ENCODE results near the gene NEDD1. TPM values are rescaled to one million over a fixed set of nuclear protein-coding genes. Genes with fewer than 3 reads are reported as not detected.

NEDD1 gene
- total RNA-seq, 3 donors from 2014 or later (not counting 1 experiment from before 2014, with no cell fraction given), result 26.4 to 30.6 (median 29.2) TPM

DNA sequence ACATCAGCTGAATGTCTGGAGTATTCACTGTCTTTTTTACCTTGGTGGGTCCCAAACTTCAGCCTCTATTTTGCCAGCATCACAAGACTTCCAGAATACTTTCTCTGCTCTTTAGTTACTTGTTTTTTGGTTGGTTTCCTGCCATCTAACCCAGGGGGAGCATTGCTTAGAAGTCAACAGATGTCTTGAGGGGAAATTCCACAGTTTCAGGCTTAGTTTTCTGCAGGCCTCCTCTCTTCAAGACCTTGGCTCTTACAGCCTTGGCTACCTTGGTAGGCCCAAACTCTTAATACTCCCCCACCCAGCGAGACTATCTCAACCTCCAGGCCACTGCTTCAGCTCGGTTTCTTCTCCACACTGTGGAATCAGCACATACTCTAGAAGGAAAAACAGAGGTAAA is 41.7 kb downstream of the NEDD1 start:
- H3K36me3 Mint-ChIP-seq, result peaks cover 27% of the 10 kb centered on the region
- no peak for ATAC-seq
- intact Hi-C loops (cut with micrococcal nuclease), result no loop called here
- 100% methylated on average over 2 of the region's 2 CpGs for WGBS (ENCODE audit: insufficient coverage)
- H3K27me3 Mint-ChIP-seq (ENCODE audit: low read depth in 2 of 2), result no peaks in the 10 kb centered on the region
- H3K9me3 Mint-ChIP-seq, result no peaks in the 10 kb centered on the region
- Histone ChIP-seq H3K27me3 (ENCODE audit: control insufficient read depth, insufficient read depth, low read length) (no peaks in the 10 kb centered on the region), H3K36me3 (ENCODE audit: control insufficient read depth, insufficient read depth, low read length) (peaks cover 54% of the 10 kb centered on the region), H3K4me1 (ENCODE audit: control insufficient read depth, insufficient read depth, low read length) (no peaks in the 10 kb centered on the region), H3K9me3 (ENCODE audit: control insufficient read depth, insufficient read depth, low read length) (no peaks in the 10 kb centered on the region), H3K4me3 (ENCODE audit: low read length) (no peak overlapping the region), H3K27ac (ENCODE audit: low read length) (no peak overlapping the region)
- no peak overlapping the region for H3K27ac Mint-ChIP-seq
- H3K4me1 Mint-ChIP-seq, result no peaks in the 10 kb centered on the region
- H3K4me3 Mint-ChIP-seq, result no peak overlapping the region
- DNase-seq, result no peak
- TF ChIP-seq, protein P1, sequence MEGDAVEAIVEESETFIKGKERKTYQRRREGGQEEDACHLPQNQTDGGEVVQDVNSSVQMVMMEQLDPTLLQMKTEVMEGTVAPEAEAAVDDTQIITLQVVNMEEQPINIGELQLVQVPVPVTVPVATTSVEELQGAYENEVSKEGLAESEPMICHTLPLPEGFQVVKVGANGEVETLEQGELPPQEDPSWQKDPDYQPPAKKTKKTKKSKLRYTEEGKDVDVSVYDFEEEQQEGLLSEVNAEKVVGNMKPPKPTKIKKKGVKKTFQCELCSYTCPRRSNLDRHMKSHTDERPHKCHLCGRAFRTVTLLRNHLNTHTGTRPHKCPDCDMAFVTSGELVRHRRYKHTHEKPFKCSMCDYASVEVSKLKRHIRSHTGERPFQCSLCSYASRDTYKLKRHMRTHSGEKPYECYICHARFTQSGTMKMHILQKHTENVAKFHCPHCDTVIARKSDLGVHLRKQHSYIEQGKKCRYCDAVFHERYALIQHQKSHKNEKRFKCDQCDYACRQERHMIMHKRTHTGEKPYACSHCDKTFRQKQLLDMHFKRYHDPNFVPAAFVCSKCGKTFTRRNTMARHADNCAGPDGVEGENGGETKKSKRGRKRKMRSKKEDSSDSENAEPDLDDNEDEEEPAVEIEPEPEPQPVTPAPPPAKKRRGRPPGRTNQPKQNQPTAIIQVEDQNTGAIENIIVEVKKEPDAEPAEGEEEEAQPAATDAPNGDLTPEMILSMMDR (IDR thresholded peaks at IDR 0.05), result no peak

DNA sequence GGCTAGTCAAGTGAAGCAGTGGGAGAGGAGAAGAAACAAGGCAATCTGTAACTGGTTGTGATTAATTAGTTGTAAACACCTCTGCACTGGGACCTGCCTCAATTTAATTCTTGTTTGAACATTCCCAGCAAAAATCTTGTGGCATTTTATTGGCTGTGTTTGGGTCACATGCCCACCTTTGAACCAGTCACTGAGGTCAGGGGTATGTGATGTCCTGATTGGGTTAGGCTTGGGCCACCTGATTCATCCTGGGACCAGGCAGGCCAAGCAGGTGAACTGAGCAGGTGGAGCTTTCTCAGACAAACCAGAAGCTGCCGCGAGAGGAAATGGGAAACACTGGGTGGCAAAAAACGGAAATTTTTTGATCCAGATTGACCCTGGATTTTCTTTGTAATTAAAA is 72.5 kb downstream of the NEDD1 start:
- 85% methylated on average over 3 of the region's 3 CpGs for WGBS (ENCODE audit: insufficient coverage)
- TF ChIP-seq, protein P1 (IDR thresholded peaks at IDR 0.05), result no peak
- H3K27me3 ChIP-seq (ENCODE audit: control insufficient read depth, insufficient read depth, low read length), result peaks cover 5% of the 10 kb centered on the region
- H3K4me3 Mint-ChIP-seq, result no peak overlapping the region
- no peak overlapping the region for H3K4me3 ChIP-seq (ENCODE audit: low read length)
- DNase-seq (no peak), ATAC-seq (no peak)
- H3K36me3 Mint-ChIP-seq, result no peaks in the 10 kb centered on the region
- no peaks in the 10 kb centered on the region for H3K36me3 ChIP-seq (ENCODE audit: control insufficient read depth, insufficient read depth, low read length)
- H3K4me1 Mint-ChIP-seq, result no peaks in the 10 kb centered on the region
- H3K27ac ChIP-seq (ENCODE audit: low read length), result no peak overlapping the region
- no peaks in the 10 kb centered on the region for H3K9me3 Mint-ChIP-seq
- intact Hi-C loops (cut with micrococcal nuclease), result no loop called here
- H3K27ac Mint-ChIP-seq, result no peak overlapping the region
- no peaks in the 10 kb centered on the region for H3K4me1 ChIP-seq (ENCODE audit: control insufficient read depth, insufficient read depth, low read length)
- H3K9me3 ChIP-seq (ENCODE audit: control insufficient read depth, insufficient read depth, low read length), result no peaks in the 10 kb centered on the region
- H3K27me3 Mint-ChIP-seq (ENCODE audit: low read depth in 2 of 2), result peaks cover 0 to 12% of the 10 kb centered on the region in 2 donors

DNA sequence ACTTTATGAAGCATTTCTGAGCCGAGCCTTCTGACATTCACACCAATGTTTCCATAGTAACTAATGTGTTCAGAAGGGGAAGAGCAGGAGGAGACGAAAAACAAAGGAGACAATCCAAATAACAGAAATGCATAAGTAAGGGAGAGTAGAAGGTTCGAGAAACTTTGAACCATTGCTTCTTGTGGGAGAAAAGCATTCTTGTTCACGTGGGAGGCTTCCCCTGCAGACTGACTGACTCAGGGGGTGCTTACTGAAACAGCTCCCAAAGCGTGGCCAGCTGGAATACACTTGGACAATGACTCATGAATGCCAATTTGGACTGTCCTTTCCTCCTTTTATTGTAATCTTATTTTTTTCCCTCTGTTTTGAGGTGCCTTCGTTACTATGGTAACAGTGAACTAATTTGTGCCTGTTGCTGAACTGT is 73.9 kb downstream of the NEDD1 start:
- Histone ChIP-seq H3K9me3 (ENCODE audit: control insufficient read depth, insufficient read depth, low read length) (no peaks in the 10 kb centered on the region), H3K4me1 (ENCODE audit: control insufficient read depth, insufficient read depth, low read length) (peaks cover 5% of the 10 kb centered on the region), H3K27me3 (ENCODE audit: control insufficient read depth, insufficient read depth, low read length) (peaks cover 7% of the 10 kb centered on the region), H3K27ac (ENCODE audit: low read length) (no peak overlapping the region), H3K4me3 (ENCODE audit: low read length) (no peak overlapping the region), H3K36me3 (ENCODE audit: control insufficient read depth, insufficient read depth, low read length) (no peaks in the 10 kb centered on the region)
- no peak for ATAC-seq
- 68% methylated on average over 5 of the region's 6 CpGs for WGBS (ENCODE audit: insufficient coverage)
- TF ChIP-seq, protein P1 (IDR thresholded peaks at IDR 0.05), result no peak
- no peak overlapping the region for H3K27ac Mint-ChIP-seq
- H3K4me3 Mint-ChIP-seq, result no peak overlapping the region
- intact Hi-C loops (cut with micrococcal nuclease), result loop anchor here (10.0 kb wide), 1 partner anchor 1414 kb away; no protein-coding TSS in a partner anchor
- peaks cover 5 to 8% of the 10 kb centered on the region in 2 donors for H3K4me1 Mint-ChIP-seq
- no peaks in the 10 kb centered on the region for H3K9me3 Mint-ChIP-seq
- no peak for DNase-seq
- H3K27me3 Mint-ChIP-seq (ENCODE audit: low read depth in 2 of 2), result peaks cover 8 to 16% of the 10 kb centered on the region in 2 donors
- no peaks in the 10 kb centered on the region for H3K36me3 Mint-ChIP-seq

DNA sequence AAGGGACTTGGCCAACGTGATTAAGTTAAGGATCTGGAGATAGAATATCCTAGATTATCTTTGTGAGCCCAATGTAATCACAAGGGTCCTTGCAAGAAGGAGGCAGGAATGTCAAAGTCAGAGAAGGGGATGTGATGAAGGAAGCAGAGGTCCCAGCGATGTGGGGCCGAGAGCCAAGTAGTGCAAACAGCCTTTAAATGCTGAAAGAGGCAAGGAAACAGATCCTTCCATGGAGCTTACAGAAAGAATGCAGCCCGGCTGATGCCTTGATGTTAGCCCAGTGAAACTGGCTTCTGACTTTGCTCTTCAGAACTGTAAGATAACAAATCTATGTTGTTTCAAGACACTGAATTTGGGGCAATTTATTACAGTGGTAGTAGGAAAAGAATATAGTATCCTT is 74.9 kb downstream of the NEDD1 start:
- Histone ChIP-seq H3K36me3 (ENCODE audit: control insufficient read depth, insufficient read depth, low read length) (no peaks in the 10 kb centered on the region), H3K27me3 (ENCODE audit: control insufficient read depth, insufficient read depth, low read length) (peaks cover 14% of the 10 kb centered on the region), H3K4me1 (ENCODE audit: control insufficient read depth, insufficient read depth, low read length) (peaks cover 7% of the 10 kb centered on the region), H3K27ac (ENCODE audit: low read length) (no peak overlapping the region), H3K9me3 (ENCODE audit: control insufficient read depth, insufficient read depth, low read length) (no peaks in the 10 kb centered on the region), H3K4me3 (ENCODE audit: low read length) (no peak overlapping the region)
- H3K4me1 Mint-ChIP-seq, result peaks cover 9 to 10% of the 10 kb centered on the region in 2 donors
- peaks cover 13 to 16% of the 10 kb centered on the region in 2 donors for H3K27me3 Mint-ChIP-seq (ENCODE audit: low read depth in 2 of 2)
- no peak overlapping the region for H3K4me3 Mint-ChIP-seq
- TF ChIP-seq, protein P1 (IDR thresholded peaks at IDR 0.05), result no peak
- intact Hi-C loops (cut with micrococcal nuclease), result loop anchor here (10.0 kb wide), 1 partner anchor 1413 kb away; no protein-coding TSS in a partner anchor
- ATAC-seq (no peak), DNase-seq (no peak)
- H3K27ac Mint-ChIP-seq, result no peak overlapping the region
- WGBS (ENCODE audit: insufficient coverage), result 79% methylated on average over 4 of the region's 4 CpGs
- H3K9me3 Mint-ChIP-seq, result no peaks in the 10 kb centered on the region
- H3K36me3 Mint-ChIP-seq, result no peaks in the 10 kb centered on the region

Data from natural killer cell (primary cell).